ENCODE data around the gene RPUSD1. TPM values are rescaled to one million over a fixed set of nuclear protein-coding genes. Genes with fewer than 3 reads are reported as not detected.

Gene RPUSD1
- total and polyA plus RNA-seq, 2 donors (not counting 1 experiment from before 2014, with no cell fraction given): 8.2 to 16.2 TPM

DNA sequence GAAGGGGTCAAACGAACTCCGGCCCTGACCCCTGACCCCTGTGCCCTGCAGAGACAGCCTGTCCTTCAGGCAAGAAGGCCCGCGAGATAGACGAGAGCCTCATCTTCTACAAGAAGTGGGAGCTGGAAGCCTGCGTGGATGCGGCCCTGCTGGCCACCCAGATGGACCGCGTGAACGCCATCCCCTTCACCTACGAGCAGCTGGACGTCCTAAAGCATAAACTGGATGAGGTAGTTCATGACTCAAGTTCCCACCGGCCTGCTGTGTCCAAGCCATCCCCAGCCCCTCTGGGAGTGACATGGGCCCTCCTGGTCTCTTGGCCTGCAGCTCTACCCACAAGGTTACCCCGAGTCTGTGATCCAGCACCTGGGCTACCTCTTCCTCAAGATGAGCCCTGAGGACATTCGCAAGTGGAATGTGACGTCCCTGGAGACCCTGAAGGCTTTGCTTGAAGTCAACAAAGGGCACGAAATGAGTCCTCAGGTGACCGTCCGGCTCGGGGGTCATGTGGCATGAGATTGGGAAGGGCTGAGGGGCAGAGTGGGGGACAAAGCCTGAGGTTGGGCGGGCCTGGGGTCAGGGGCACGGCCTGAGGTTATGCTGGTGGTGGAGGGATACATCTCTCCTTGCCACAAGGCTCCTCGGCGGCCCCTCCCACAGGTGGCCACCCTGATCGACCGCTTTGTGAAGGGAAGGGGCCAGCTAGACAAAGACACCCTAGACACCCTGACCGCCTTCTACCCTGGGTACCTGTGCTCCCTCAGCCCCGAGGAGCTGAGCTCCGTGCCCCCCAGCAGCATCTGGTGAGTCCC is 22.0 kb downstream of the RPUSD1 start:
- Histone ChIP-seq H2AFZ (ENCODE audit: low read length) (no peak overlapping the region), H3K9me3 (ENCODE audit: control insufficient read depth, insufficient read depth, low read depth, low read length) (no peaks in the 10 kb centered on the region), H3K9ac (ENCODE audit: insufficient read depth, low read length) (no peak overlapping the region), H3K4me2 (ENCODE audit: extremely low read depth, insufficient read depth, low read length) (no peak overlapping the region), H3K79me2 (ENCODE audit: control insufficient read depth, insufficient read depth, low read length) (no peaks in the 10 kb centered on the region), H3K27ac (ENCODE audit: insufficient read depth, low read length) (no peak overlapping the region), H3K4me1 (ENCODE audit: control insufficient read depth, extremely low read depth, insufficient read depth, low read length) (no peaks in the 10 kb centered on the region), H3K27me3 (ENCODE audit: control insufficient read depth, insufficient read depth, low read length) (no peaks in the 10 kb centered on the region), H4K20me1 (ENCODE audit: control insufficient read depth, extremely low read depth, insufficient read depth, low read length) (no peaks in the 10 kb centered on the region), H3K36me3 (ENCODE audit: control insufficient read depth, insufficient read depth, low read length) (no peaks in the 10 kb centered on the region), H3K4me3 (replicated peaks in 1 of 4; ENCODE audit: control extremely low read depth in 1 of 4, insufficient read depth in 1 of 4, low read depth in 3 of 4, low read length in 4 of 4) (no peak overlapping the region)
- TF ChIP-seq, protein P1, sequence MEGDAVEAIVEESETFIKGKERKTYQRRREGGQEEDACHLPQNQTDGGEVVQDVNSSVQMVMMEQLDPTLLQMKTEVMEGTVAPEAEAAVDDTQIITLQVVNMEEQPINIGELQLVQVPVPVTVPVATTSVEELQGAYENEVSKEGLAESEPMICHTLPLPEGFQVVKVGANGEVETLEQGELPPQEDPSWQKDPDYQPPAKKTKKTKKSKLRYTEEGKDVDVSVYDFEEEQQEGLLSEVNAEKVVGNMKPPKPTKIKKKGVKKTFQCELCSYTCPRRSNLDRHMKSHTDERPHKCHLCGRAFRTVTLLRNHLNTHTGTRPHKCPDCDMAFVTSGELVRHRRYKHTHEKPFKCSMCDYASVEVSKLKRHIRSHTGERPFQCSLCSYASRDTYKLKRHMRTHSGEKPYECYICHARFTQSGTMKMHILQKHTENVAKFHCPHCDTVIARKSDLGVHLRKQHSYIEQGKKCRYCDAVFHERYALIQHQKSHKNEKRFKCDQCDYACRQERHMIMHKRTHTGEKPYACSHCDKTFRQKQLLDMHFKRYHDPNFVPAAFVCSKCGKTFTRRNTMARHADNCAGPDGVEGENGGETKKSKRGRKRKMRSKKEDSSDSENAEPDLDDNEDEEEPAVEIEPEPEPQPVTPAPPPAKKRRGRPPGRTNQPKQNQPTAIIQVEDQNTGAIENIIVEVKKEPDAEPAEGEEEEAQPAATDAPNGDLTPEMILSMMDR (conservative IDR thresholded peaks at IDR 0.05 in 1 of 2, IDR thresholded peaks at IDR 0.05 in 1 of 2; ENCODE audit: low read depth in 1 of 2, low read length in 2 of 2): no peak
- TF ChIP-seq EZH2 (IDR thresholded peaks at IDR 0.05; ENCODE audit: low read length, missing control alignments): no peak
- no peak for DNase-seq (ENCODE audit: low read depth in 2 of 2)

GRCh38 chr16:765488-765865 is 22.7 kb downstream of the RPUSD1 start:
- no peak overlapping the region for H3K4me3 ChIP-seq (replicated peaks in 1 of 4; ENCODE audit: control extremely low read depth in 1 of 4, insufficient read depth in 1 of 4, low read depth in 3 of 4, low read length in 4 of 4)
- TF ChIP-seq, protein P1 (conservative IDR thresholded peaks at IDR 0.05 in 1 of 2, IDR thresholded peaks at IDR 0.05 in 1 of 2; ENCODE audit: low read depth in 1 of 2, low read length in 2 of 2): no peak
- TF ChIP-seq EZH2 (IDR thresholded peaks at IDR 0.05; ENCODE audit: low read length, missing control alignments): no peak
- no peak overlapping the region for H3K4me2 ChIP-seq (ENCODE audit: extremely low read depth, insufficient read depth, low read length)
- H3K79me2 ChIP-seq (ENCODE audit: control insufficient read depth, insufficient read depth, low read length): no peaks in the 10 kb centered on the region
- H3K9me3 ChIP-seq (ENCODE audit: control insufficient read depth, insufficient read depth, low read depth, low read length): no peaks in the 10 kb centered on the region
- H3K36me3 ChIP-seq (ENCODE audit: control insufficient read depth, insufficient read depth, low read length): no peaks in the 10 kb centered on the region
- H3K9ac ChIP-seq (ENCODE audit: insufficient read depth, low read length): no peak overlapping the region
- H3K27ac ChIP-seq (ENCODE audit: insufficient read depth, low read length): no peak overlapping the region
- no peak overlapping the region for H2AFZ ChIP-seq (ENCODE audit: low read length)
- no peaks in the 10 kb centered on the region for H3K4me1 ChIP-seq (ENCODE audit: control insufficient read depth, extremely low read depth, insufficient read depth, low read length)
- H4K20me1 ChIP-seq (ENCODE audit: control insufficient read depth, extremely low read depth, insufficient read depth, low read length): no peaks in the 10 kb centered on the region
- H3K27me3 ChIP-seq (ENCODE audit: control insufficient read depth, insufficient read depth, low read length): no peaks in the 10 kb centered on the region
- no peak for DNase-seq (ENCODE audit: low read depth in 2 of 2)

DNA sequence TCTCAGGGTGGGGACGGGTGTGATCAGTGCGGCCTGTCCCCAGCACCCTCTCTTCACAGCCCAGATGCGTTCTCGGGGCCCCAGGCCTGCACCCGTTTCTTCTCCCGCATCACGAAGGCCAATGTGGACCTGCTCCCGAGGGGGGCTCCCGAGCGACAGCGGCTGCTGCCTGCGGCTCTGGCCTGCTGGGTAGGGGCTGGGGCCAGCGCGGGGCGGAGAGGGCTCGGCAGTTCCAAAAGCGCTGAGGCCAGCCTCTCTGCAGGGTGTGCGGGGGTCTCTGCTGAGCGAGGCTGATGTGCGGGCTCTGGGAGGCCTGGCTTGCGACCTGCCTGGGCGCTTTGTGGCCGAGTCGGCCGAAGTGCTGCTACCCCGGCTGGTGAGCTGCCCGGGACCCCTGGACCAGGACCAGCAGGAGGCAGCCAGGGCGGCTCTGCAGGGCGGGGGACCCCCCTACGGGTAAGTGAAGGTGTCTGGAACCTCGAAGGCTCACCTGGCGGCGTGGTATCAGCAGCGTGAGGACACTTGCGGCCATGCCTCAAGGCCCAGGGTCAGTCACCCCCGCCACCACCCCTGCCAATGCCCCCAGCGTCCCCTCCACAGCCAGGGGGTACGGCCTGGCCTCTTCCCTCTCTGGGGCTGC is 23.2 kb downstream of the RPUSD1 start:
- no peaks in the 10 kb centered on the region for H3K4me1 ChIP-seq (ENCODE audit: control insufficient read depth, extremely low read depth, insufficient read depth, low read length)
- no peak overlapping the region for H3K27ac ChIP-seq (ENCODE audit: insufficient read depth, low read length)
- no peak for DNase-seq (ENCODE audit: low read depth in 2 of 2)
- H2AFZ ChIP-seq (ENCODE audit: low read length): no peak overlapping the region
- H3K9ac ChIP-seq (ENCODE audit: insufficient read depth, low read length): no peak overlapping the region
- H3K9me3 ChIP-seq (ENCODE audit: control insufficient read depth, insufficient read depth, low read depth, low read length): no peaks in the 10 kb centered on the region
- no peak overlapping the region for H3K4me3 ChIP-seq (replicated peaks in 1 of 4; ENCODE audit: control extremely low read depth in 1 of 4, insufficient read depth in 1 of 4, low read depth in 3 of 4, low read length in 4 of 4)
- H3K79me2 ChIP-seq (ENCODE audit: control insufficient read depth, insufficient read depth, low read length): no peaks in the 10 kb centered on the region
- H3K27me3 ChIP-seq (ENCODE audit: control insufficient read depth, insufficient read depth, low read length): no peaks in the 10 kb centered on the region
- H4K20me1 ChIP-seq (ENCODE audit: control insufficient read depth, extremely low read depth, insufficient read depth, low read length): no peaks in the 10 kb centered on the region
- no peak overlapping the region for H3K4me2 ChIP-seq (ENCODE audit: extremely low read depth, insufficient read depth, low read length)
- H3K36me3 ChIP-seq (ENCODE audit: control insufficient read depth, insufficient read depth, low read length): no peaks in the 10 kb centered on the region
- TF ChIP-seq, protein P1 (conservative IDR thresholded peaks at IDR 0.05 in 1 of 2, IDR thresholded peaks at IDR 0.05 in 1 of 2; ENCODE audit: low read depth in 1 of 2, low read length in 2 of 2): no peak
- TF ChIP-seq EZH2 (IDR thresholded peaks at IDR 0.05; ENCODE audit: low read length, missing control alignments): no peak

Data from fibroblast of lung (primary cell).